SKM-1 (cell line): ENCODE measurements around the gene ROR1.

Experiments
- DNase-seq: peaks from one replicate; lab custom pipeline; 2025; ENCODE audit not compliant: unreplicated experiment; lab: John Stamatoyannopoulos, UW

Gene ROR1

GRCh38 chr1:63928186-63929105, 154.6 kb downstream of the ROR1 start:
- DNase-seq = no peak

- DNase-seq = no peak
Observed at GRCh38 chr1:63929106-63929478, 155.3 kb downstream of the ROR1 start.

GRCh38 chr1:63931468-63931867, 157.7 kb downstream of the ROR1 start:
- DNase-seq = no peak

DNA sequence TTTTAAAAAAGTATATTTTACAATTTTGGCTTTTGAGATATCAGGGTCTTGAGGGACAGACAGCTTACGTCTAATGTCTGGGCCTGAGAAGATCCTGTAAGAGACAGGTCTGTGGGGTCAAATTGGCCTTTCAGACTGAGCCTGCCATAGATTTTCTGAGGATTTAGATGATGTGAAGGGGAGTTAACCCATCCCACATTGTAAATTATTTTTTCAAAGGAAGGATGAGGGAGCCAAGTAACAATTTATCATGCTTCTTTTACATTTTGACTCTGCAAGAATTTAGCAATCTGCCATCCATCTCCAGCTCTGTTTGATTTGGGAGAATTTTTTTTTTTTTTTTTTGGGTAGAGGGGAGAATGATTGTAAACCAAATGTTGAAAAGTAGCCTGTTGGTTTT, 160.9 kb downstream of the ROR1 start:
- DNase-seq = no peak

- DNase-seq = no peak
Observed at GRCh38 chr1:63935143-63935542, 161.3 kb downstream of the ROR1 start.

DNA sequence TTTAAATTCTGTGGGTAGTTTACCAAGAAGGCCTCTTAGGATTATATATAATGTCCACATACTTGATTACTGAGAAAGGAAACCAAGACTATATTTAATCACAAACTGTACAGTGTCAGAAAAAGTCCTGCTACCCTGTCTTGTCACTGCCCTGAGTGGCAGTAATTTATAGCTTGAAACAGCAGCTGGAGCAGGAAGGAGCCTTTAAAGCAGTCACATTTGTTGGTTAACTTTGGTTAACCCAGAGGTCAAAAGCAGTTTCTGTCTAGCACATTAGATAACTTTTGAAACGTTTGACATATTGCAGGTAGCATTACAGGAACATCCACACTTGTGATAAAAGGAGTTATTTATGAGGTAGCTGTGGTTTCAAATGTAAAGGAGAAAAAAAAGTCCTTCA, 161.7 kb downstream of the ROR1 start:
- no peak for DNase-seq

DNA sequence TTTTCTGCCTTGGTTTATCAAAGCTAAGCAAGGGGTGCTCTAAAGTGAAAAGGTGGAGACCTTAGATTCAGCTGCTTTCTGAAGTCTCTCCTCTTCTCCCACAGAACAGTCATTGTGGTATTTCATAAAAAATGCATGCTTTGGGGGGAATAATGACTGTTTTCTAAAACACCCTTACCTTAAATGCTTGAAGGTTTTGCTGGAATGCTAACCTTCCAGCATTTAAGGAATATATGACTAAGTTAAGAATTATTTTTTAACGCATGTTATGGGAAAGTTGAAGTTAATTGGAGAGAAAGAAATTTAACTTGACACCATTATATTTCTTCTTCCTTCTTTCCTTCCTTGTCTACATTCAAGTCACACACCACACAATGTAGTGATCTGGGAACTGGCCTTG, 162.5 kb downstream of the ROR1 start:
- no peak for DNase-seq

DNA sequence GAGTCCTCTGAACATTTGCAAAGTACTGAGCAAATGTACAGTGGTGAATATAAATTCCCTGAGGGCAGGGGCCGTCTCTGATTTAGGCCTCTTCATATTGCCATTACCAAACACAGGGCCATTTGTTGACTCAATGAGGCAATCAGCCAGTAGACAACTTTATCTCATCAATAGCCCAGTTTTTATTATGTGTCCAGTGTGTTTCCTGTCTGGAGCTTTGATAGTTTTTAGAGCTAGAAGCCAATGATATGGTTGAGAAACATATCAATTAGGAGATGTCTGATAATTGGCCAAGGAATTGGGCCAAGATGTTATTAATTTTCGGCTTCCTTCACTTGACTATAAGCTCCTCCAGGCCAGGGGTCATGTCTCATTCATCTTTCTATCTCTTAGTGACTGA, 163.0 kb downstream of the ROR1 start:
- DNase-seq = no peak

DNA sequence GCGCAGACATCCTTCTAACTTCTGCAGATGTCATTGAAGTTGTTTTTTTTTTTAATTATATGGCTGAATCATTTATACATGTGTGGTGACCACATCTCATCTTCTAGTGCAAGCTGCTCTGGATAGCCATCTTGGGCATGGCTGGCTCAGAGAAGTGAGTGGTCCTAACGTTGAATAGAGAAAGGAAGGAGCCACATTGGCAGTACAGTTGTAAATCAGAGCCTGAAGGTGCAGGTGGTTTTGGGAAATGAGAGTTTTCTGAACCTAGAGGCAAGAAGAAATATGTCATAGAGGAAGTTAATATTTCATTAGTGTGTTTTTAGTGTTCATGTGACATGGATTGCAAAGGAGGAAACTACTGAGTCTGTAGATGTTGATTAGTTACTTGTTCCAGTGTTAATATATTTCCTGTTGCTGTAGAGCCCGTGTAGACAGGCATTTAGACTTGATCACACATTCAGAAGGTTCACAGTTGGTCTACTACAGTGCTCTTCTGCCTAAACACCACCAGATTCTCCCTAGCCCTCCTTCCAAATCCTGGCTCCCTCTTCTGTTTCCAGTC, 163.7 kb downstream of the ROR1 start:
- DNase-seq = no peak

DNA sequence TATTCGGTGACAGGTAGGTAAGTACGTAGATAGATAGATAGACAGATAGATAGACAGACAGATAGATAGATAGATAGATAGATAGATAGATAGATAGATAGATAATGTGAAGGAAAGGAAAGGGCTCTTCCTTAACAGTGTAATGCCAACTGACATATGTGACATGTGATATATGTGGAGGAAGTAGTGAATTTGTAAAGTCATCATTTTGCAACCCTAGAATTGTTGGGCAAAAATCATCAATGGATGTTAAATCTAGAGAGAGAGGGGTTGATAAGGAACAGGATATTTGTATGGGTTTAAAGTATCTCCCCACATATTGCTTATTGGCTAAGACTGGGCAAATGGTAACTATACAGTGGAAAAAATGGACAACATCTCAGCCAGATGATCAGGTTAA, 166.6 kb downstream of the ROR1 start:
- no peak for DNase-seq

DNA sequence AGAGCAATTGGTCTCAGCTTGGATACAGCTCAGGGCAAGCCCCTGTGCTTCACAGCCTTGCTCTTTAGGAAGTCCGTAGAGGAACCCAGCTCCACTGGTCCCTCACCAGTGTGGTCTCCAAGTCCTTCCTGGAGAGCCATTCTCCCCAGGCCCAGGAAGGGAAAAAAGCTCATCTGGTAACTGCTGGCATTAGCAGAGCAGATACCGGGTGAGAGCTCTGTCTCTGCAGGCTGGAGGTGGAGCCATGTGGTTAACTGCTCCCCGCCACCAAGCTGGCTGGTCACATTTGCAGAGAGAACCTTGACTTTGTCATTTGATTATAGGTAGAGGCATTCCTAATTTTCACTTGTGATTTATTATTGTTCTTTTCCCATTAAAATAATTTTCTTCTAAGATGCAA, 169.6 kb downstream of the ROR1 start:
- DNase-seq = no peak

DNA sequence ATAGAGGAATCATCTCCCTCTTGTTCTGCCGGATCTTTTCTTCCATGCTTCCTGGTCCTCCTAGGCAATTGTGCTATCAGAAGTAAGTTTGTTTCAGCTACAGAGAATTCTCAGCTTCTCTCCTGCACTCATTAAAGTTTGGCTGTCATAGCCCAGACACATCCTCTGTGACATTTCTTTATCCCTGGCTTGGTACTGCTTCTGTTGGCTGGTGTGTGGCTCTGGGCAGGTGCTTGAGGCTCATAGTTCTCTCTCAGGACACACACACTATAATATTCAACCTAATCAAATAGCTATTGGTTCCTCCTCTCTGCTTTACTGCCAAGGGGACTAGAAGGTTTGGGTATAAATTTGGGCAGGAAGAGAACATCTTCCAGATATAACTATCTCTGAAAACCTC, 172.1 kb downstream of the ROR1 start:
- DNase-seq = no peak

GRCh38 chr1:63946866-63947491, 173.2 kb downstream of the ROR1 start:
- no peak for DNase-seq

GRCh38 chr1:63947904-63948303, 174.1 kb downstream of the ROR1 start:
- DNase-seq = no peak

- DNase-seq = no peak
Observed at GRCh38 chr1:63950023-63950422, 176.2 kb downstream of the ROR1 start.

DNA sequence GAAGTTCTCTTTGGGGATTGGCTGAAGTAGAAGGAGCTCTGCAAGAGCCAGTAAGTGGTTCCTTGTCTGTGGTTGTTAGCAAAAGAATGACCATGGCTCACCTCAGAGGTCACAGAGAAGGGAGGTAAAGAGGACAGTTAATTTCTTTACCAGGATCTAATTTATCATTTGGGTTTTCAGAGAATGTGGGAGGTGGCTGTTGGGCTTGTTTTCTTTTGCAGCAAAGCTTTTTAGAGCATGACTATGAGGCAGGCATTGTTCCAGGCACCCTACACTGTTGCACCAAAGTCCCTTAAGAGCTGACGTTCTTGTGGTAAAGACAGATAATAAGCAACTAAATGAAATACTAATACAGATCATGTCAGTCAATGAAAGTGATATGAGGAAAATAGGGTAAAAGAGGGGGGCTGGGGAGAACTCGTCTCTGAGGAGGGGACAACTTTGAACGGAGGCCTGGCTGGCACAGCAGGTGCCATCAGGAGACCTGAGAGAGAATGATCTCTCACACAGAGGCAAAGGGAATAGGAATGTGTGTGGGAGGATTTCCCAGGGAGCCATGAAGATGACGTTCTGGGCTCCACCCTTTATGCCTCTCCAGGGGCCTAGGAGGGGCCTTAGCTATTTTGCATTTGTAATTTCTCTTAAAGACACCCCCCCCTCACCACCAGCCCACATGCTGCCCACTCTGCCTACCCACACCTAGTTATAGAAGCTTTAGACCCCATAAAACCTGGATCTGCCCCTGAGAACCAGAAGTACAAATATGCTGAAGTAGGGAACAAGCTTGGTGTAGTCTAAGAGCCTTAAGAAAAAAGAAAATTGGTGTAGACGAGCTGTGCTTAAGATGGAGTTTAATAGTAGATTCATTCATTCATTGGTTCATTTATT, 177.5 kb downstream of the ROR1 start:
- DNase-seq = no peak

GRCh38 chr1:63954187-63954586, 180.4 kb downstream of the ROR1 start:
- no peak for DNase-seq

GRCh38 chr1:63955370-63956145, 181.7 kb downstream of the ROR1 start:
- no peak for DNase-seq

DNA sequence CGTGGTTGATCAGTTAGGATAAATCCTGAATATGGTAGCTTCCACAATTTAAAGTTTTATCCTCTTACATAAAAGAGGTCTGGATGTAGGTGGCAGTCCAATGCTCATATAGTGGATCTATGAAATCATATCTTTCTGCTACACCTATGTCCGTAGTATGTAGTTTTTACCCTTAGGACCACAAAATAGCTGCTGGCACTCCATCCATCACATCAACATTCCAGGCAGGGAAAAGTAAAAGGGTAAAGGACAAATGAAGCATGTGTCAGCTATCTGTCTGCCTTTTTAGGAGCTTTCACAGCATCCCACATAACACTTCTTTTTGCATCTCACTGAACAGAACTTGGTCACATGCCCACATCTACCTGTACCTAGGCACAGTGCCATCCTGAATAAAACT, 184.7 kb downstream of the ROR1 start:
- no peak for DNase-seq

DNA sequence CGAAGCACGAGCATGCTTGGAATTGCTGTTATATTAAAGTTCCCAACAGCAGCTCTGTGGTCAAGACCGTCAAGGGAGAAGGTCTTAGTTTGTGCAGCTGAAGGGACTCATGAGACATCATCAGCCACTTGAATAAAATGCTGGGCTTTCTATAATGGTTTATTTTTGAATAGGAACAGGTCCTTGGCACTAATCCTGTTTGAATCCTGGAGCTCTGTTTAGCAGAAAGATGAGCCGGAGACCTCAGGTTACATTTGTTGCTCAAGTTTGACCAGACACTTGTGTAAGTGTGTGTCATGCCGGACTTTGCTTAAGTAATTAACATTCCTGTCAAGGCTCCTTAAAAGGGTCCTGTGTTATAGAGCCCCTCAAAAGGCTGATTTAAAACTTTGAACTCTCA, 186.5 kb downstream of the ROR1 start:
- no peak for DNase-seq

GRCh38 chr1:63966016-63966415, 192.2 kb downstream of the ROR1 start:
- DNase-seq = no peak
